Osteocyte (in vitro differentiated cells): Measurements from ENCODE around the gene SLC16A5. TPM values are rescaled to one million over a fixed set of nuclear protein-coding genes. Genes with fewer than 3 reads are reported as not detected.
"Not testable (repeated sequence)": the region's sequence is repeated elsewhere in the genome, so short reads cannot be mapped to it uniquely, and the experiment has no call there.

ENCODE experiments used
- DNase-seq: peaks from one replicate; pipeline ENCODE4 v3.0.0; 2021; ENCODE audit warnings: mixed read lengths; ENCODE audit not compliant: unreplicated experiment; ENCODE audit errors: extremely low spot score
- H3K27ac Mint-ChIP-seq: one replicate; pipeline ENCODE4 v1.8.0; 2021; ENCODE audit warnings: mild to moderate bottlenecking, mixed read lengths; ENCODE audit not compliant: unreplicated experiment
- H3K27me3 Mint-ChIP-seq: one replicate; pipeline ENCODE4 v1.8.0; 2021; ENCODE audit warnings: mixed read lengths; ENCODE audit not compliant: unreplicated experiment
- H3K36me3 Mint-ChIP-seq: one replicate; pipeline ENCODE4 v1.8.0; 2021; ENCODE audit warnings: mixed read lengths; ENCODE audit not compliant: unreplicated experiment
- H3K4me1 Mint-ChIP-seq: one replicate; pipeline ENCODE4 v1.8.0; 2021; ENCODE audit warnings: mixed read lengths; ENCODE audit not compliant: unreplicated experiment
- H3K4me3 Mint-ChIP-seq: one replicate; pipeline ENCODE4 v1.8.0; 2021; ENCODE audit warnings: mild to moderate bottlenecking, moderate library complexity, mixed read lengths; ENCODE audit not compliant: unreplicated experiment
- H3K9me3 Mint-ChIP-seq: one replicate; pipeline ENCODE4 v1.8.0; 2021; ENCODE audit warnings: mixed read lengths; ENCODE audit not compliant: unreplicated experiment
- CTCF ChIP-seq: fragments of 200-600 bp; sonication (generic); IDR thresholded peaks from 2 replicates; pipeline ENCODE4 v1.5.0; 2021; ENCODE audit warnings: antibody characterized with exemption, mild to moderate bottlenecking, moderate library complexity
- long read RNA-seq: library from polyadenylated mRNA; unstranded; transcript quantifications from one replicate; pipeline ENCODE4 v2.0.0, GENCODE V29; 2021
- total RNA-seq: library from RNA; stranded (reverse); gene quantifications from 2 replicates; pipeline ENCODE4 v1.2.1, GENCODE V29; 2021

Gene SLC16A5
- total RNA-seq: 7.0 and 7.6 TPM in 2 replicates
- long read RNA-seq, partial matches to known transcripts: 0 of 1 reads
- long read RNA-seq, other reads (novel, unspliced or antisense): 1 of 1 reads

GRCh38 chr17:75087558-75088453 is at the start of gene SLC16A5:
Gene SLC16A5, plus strand, starts transcription at chr17:75087954. Its CDS starts 5,683 bp downstream, at chr17:75093637.
- no peaks in the 10 kb centered on the region for H3K27me3 Mint-ChIP-seq
- H3K27ac Mint-ChIP-seq: peak within 1 kb of the TSS; percentile 85
- no peaks in the 10 kb centered on the region for H3K36me3 Mint-ChIP-seq
- peaks cover 77% of the 10 kb centered on the region for H3K4me1 Mint-ChIP-seq
- no peak for TF ChIP-seq CTCF
- DNase-seq: peak; percentile 90
- H3K9me3 Mint-ChIP-seq: no peaks in the 10 kb centered on the region
- H3K4me3 Mint-ChIP-seq: peak within 1 kb of the TSS; percentile 72

GRCh38 chr17:75039238-75039637 is 48.5 kb upstream of the SLC16A5 start:
- H3K27ac Mint-ChIP-seq: no peak overlapping the region
- no peaks in the 10 kb centered on the region for H3K9me3 Mint-ChIP-seq
- peaks cover 14% of the 10 kb centered on the region for H3K4me1 Mint-ChIP-seq
- H3K4me3 Mint-ChIP-seq: no peak overlapping the region
- no peak for DNase-seq
- H3K27me3 Mint-ChIP-seq: no peaks in the 10 kb centered on the region
- no peak for TF ChIP-seq CTCF
- H3K36me3 Mint-ChIP-seq: peaks cover 25% of the 10 kb centered on the region

- no peaks in the 10 kb centered on the region for H3K9me3 Mint-ChIP-seq
- H3K4me1 Mint-ChIP-seq: peaks cover 18% of the 10 kb centered on the region
- DNase-seq: no peak
- no peak overlapping the region for H3K4me3 Mint-ChIP-seq
- peaks cover 25% of the 10 kb centered on the region for H3K36me3 Mint-ChIP-seq
- TF ChIP-seq CTCF: no peak
- no peaks in the 10 kb centered on the region for H3K27me3 Mint-ChIP-seq
- H3K27ac Mint-ChIP-seq: no peak overlapping the region
These were observed 46.0 kb upstream of the SLC16A5 start for GRCh38 chr17:75041656-75042280.

- DNase-seq, H3K4me3 Mint-ChIP-seq, H3K9me3 Mint-ChIP-seq, H3K27me3 Mint-ChIP-seq, H3K27ac Mint-ChIP-seq: not testable (repeated sequence)
- peaks cover 20% of the 10 kb centered on the region for H3K36me3 Mint-ChIP-seq
- H3K4me1 Mint-ChIP-seq: peaks cover 29% of the 10 kb centered on the region
These were observed 44.0 kb upstream of the SLC16A5 start for GRCh38 chr17:75043789-75044188.

- no peak for TF ChIP-seq CTCF
- H3K4me3 Mint-ChIP-seq: peak overlapping the region; percentile 56
- no peaks in the 10 kb centered on the region for H3K9me3 Mint-ChIP-seq
- peaks cover 32% of the 10 kb centered on the region for H3K4me1 Mint-ChIP-seq
- DNase-seq: no peak
- H3K27me3 Mint-ChIP-seq: no peaks in the 10 kb centered on the region
- H3K27ac Mint-ChIP-seq: peak overlapping the region; percentile 60
- H3K36me3 Mint-ChIP-seq: peaks cover 16% of the 10 kb centered on the region
These were observed 43.0 kb upstream of the SLC16A5 start for GRCh38 chr17:75044716-75045115.

GRCh38 chr17:75045946-75046406 is 41.8 kb upstream of the SLC16A5 start:
- Mint-ChIP-seq H3K4me3 (peak overlapping the region; percentile 97), H3K4me1 (peaks cover 32% of the 10 kb centered on the region), H3K27ac (peak overlapping the region; percentile 94)
- H3K36me3 Mint-ChIP-seq, DNase-seq, H3K27me3 Mint-ChIP-seq, H3K9me3 Mint-ChIP-seq: not testable (repeated sequence)
